B cell (primary cell): ENCODE results near the gene CRB1.

ENCODE experiments used
- CTCF ChIP-seq: fragments of 200-600 bp; IDR thresholded peaks from one replicate; pipeline ENCODE4 v1.8.0; 2022; ENCODE audit warnings: antibody characterized with exemption, mild to moderate bottlenecking
- EZH2 ChIP-seq: IDR thresholded peaks from 2 replicates; pipeline ENCODE4 v1.6.1; 2012; ENCODE audit warnings: borderline replicate concordance, low read depth, mild to moderate bottlenecking, moderate library complexity, low read length; ENCODE audit not compliant: insufficient read depth, poor library complexity, severe bottlenecking

DNA sequence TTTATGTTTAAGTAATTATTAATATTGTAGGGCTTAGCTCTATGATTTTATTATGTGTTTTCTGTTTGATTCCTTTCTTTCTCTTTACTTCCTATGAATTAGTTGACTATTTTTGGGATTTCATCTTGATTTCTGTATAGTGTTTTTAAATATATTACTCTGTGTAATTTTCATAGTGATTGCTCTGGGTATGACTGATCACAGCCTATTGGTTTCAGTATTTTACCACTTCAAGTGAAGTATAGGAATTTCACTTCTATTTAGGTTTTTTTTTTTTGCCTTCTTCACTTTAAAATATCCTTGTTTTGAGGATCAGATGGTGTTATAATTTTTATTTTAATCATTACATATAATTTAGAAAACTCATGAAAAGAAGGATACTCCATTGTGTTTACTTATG lies 94.8 kb downstream of the CRB1 start:
- TF ChIP-seq CTCF (no peak), EZH2 (no peak)
